NT2/D1 (cell line): ENCODE results near the gene SGF29.
"Not testable (repeated sequence)": the region's sequence is repeated elsewhere in the genome, so short reads cannot be mapped to it uniquely, and the experiment has no call there.

Source experiments
- DNase-seq: peaks from one replicate; pipeline ENCODE4 v3.0.0-alpha.2; 2011; ENCODE audit warnings: low read depth, low spot score
- H3K27me3 ChIP-seq: 2 replicates; pipeline ENCODE4 v1.6.0; 2011; ENCODE audit warnings: mild to moderate bottlenecking; ENCODE audit not compliant: insufficient read length, insufficient read depth
- H3K36me3 ChIP-seq: 2 replicates; pipeline ENCODE4 v1.6.1; 2011; ENCODE audit warnings: mild to moderate bottlenecking, low read length, mixed read lengths; ENCODE audit not compliant: insufficient read depth, insufficient read length
- H3K4me1 ChIP-seq: 2 replicates; pipeline ENCODE4 v1.5.1; 2011; ENCODE audit not compliant: insufficient read depth, insufficient read length
- H3K4me3 ChIP-seq: 2 replicates; pipeline ENCODE4 v1.5.1; 2011; ENCODE audit warnings: low read depth; ENCODE audit not compliant: insufficient read length
- H3K9ac ChIP-seq: 2 replicates; pipeline ENCODE4 v1.6.0; 2011; ENCODE audit warnings: low read depth; ENCODE audit not compliant: insufficient read length
- H3K9me3 ChIP-seq: 2 replicates; pipeline ENCODE4 v1.5.1; 2011; ENCODE audit warnings: mild to moderate bottlenecking, low read length; ENCODE audit not compliant: insufficient read depth
- SUZ12 ChIP-seq: IDR thresholded peaks from 2 replicates; pipeline ENCODE4 v1.6.1; 2011; ENCODE audit not compliant: insufficient read length, insufficient read depth; ENCODE audit errors: extremely low read depth
- YY1 ChIP-seq: IDR thresholded peaks from 2 replicates; pipeline ENCODE4 v1.6.1; 2011; ENCODE audit not compliant: insufficient read length, insufficient read depth
- ZNF274 ChIP-seq: IDR thresholded peaks from 2 replicates; pipeline ENCODE4 v1.6.1; 2011; ENCODE audit warnings: mild to moderate bottlenecking, low read depth, low read length

Gene SGF29

GRCh38 chr16:28537964-28538732, 15.6 kb upstream of the SGF29 start:
- Histone ChIP-seq H3K9ac (no peak overlapping the region), H3K4me1 (no peaks in the 10 kb centered on the region)

GRCh38 chr16:28538733-28539596, 14.8 kb upstream of the SGF29 start, which contains the start of gene NUPR1:
Gene NUPR1, minus strand, starts transcription at chr16:28538974. Its CDS starts 67 bp downstream, at chr16:28538907.
- H3K4me3 ChIP-seq = no peak within 1 kb of the TSS

More at GRCh38 chr16:28537964-28538732, 15.6 kb upstream of the SGF29 start:
- Histone ChIP-seq H3K36me3 (no peaks in the 10 kb centered on the region), H3K9me3 (no peaks in the 10 kb centered on the region), H3K4me3 (no peak overlapping the region), H3K27me3 (no peaks in the 10 kb centered on the region)
- no peak for TF ChIP-seq ZNF274
- DNase-seq = no peak

GRCh38 chr16:28540346-28540745, 13.4 kb upstream of the SGF29 start:
- Histone ChIP-seq H3K27me3 (no peaks in the 10 kb centered on the region), H3K9me3 (no peaks in the 10 kb centered on the region), H3K4me1 (no peaks in the 10 kb centered on the region), H3K36me3 (no peaks in the 10 kb centered on the region), H3K4me3 (no peak overlapping the region), H3K9ac (no peak overlapping the region)
- no peak for DNase-seq
- no peak for TF ChIP-seq YY1
- no peak for TF ChIP-seq ZNF274
- no peak for TF ChIP-seq SUZ12

More at GRCh38 chr16:28538733-28539596, 14.8 kb upstream of the SGF29 start, which contains the start of gene NUPR1:
- H3K36me3 ChIP-seq = no peaks in the 10 kb centered on the region
- no peaks in the 10 kb centered on the region for H3K27me3 ChIP-seq
- no peak for DNase-seq
- H3K9me3 ChIP-seq = no peaks in the 10 kb centered on the region
- H3K4me1 ChIP-seq = no peaks in the 10 kb centered on the region
- H3K9ac ChIP-seq = peak within 1 kb of the TSS; percentile 27
- no peak for TF ChIP-seq ZNF274
- no peak for TF ChIP-seq SUZ12
- no peak for TF ChIP-seq YY1

DNA sequence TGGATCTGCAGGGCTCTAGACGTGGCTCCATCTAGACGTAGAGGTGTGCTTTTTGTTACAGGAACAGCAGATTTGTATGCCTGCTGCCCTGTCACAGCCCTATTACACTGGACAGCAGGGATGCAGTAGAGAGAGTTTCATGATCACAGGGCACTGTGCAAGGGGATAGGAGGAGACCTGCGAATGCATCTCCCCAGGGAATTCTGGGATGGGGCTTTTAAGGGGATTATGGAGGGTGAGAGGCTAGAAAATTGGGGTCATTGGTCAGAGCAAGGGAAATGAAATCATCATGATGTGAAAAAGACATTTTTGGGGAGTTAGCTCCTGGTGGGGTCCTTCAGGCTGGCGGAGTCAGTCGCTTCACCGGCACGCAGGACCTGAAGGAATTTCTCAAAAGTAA, 11.1 kb upstream of the SGF29 start:
- H3K9me3 ChIP-seq = no peaks in the 10 kb centered on the region
- DNase-seq = no peak
- H3K36me3 ChIP-seq = no peaks in the 10 kb centered on the region
- H3K27me3 ChIP-seq = no peaks in the 10 kb centered on the region
- TF ChIP-seq ZNF274 (no peak), SUZ12 (no peak), YY1 (no peak)
- H3K4me1 ChIP-seq = no peaks in the 10 kb centered on the region
- no peak overlapping the region for H3K4me3 ChIP-seq
- H3K9ac ChIP-seq = no peak overlapping the region

GRCh38 chr16:28543072-28543471, 10.6 kb upstream of the SGF29 start:
- Histone ChIP-seq H3K4me3 (no peak overlapping the region), H3K4me1 (no peaks in the 10 kb centered on the region), H3K9ac (no peak overlapping the region), H3K36me3 (no peaks in the 10 kb centered on the region), H3K27me3 (no peaks in the 10 kb centered on the region), H3K9me3 (no peaks in the 10 kb centered on the region)
- TF ChIP-seq SUZ12 (no peak), ZNF274 (no peak), YY1 (no peak)
- no peak for DNase-seq

GRCh38 chr16:28544998-28545397, 8.7 kb upstream of the SGF29 start:
- Histone ChIP-seq H3K9ac (no peak overlapping the region), H3K27me3 (no peaks in the 10 kb centered on the region), H3K4me3 (no peak overlapping the region), H3K9me3 (no peaks in the 10 kb centered on the region), H3K4me1 (peaks cover 2% of the 10 kb centered on the region), H3K36me3 (no peaks in the 10 kb centered on the region)
- TF ChIP-seq ZNF274 (no peak), YY1 (no peak), SUZ12 (no peak)
- DNase-seq = no peak

- not testable (repeated sequence) for DNase-seq, H3K4me3 ChIP-seq, H3K4me1 ChIP-seq, H3K36me3 ChIP-seq, H3K27me3 ChIP-seq, H3K9ac ChIP-seq, H3K9me3 ChIP-seq
Measured at GRCh38 chr16:28545964-28546363, 7.8 kb upstream of the SGF29 start.
